Measurements from ENCODE around the gene PDE4D. TPM values are rescaled to one million over a fixed set of nuclear protein-coding genes. Genes with fewer than 3 reads are reported as not detected.

The PDE4D gene
- total and polyA plus RNA-seq, 2 donors (not counting 1 experiment from before 2014, with no cell fraction given): 14.9 to 171 TPM

DNA sequence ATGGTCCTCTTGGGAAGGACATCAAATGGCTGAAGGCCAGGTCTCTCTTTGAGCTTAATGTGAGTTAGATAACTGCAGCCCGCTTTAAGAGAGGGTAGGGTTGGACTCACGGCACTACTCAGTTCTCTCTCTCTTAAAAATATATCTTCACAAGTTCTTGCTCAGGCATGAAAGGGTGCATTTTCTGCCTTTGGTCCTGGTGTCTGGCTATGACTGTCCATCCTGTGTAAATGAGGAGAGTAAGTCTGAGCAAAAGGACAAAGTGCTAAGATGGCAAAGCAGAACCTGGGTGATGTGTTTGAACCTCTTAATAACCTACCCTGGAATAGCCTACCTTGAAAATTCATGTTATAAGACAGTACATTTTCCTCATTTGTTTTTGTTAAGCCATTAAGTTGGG is 293.4 kb downstream of the PDE4D start:
- Mint-ChIP-seq H3K27me3 (no peaks in the 10 kb centered on the region), H3K4me3 (no peak overlapping the region), H3K4me1 (peaks cover 29% of the 10 kb centered on the region), H3K27ac (no peak overlapping the region), H3K9me3 (ENCODE audit: insufficient read depth) (no peaks in the 10 kb centered on the region)
- Histone ChIP-seq H3K36me3 (replicated peaks in 1 of 2; ENCODE audit: control extremely low read depth in 1 of 2, control insufficient read depth in 1 of 2, extremely low read depth in 1 of 2, insufficient read depth in 2 of 2, low read length in 1 of 2) (no peaks in the 10 kb centered on the region), H3K27me3 (replicated peaks in 1 of 4; ENCODE audit: control extremely low read depth in 1 of 4, control insufficient read depth in 3 of 4, insufficient read depth in 4 of 4, low read length in 3 of 4) (no peaks in the 10 kb centered on the region), H3K27ac (ENCODE audit: low read length in 2 of 2) (no peak overlapping the region), H3K9ac (ENCODE audit: low read length) (no peak overlapping the region), H3K4me1 (ENCODE audit: control insufficient read depth in 2 of 2, insufficient read depth in 2 of 2, low read length in 2 of 2) (peaks cover 6 to 10% of the 10 kb centered on the region in 2 donors), H4K20me1 (ENCODE audit: control insufficient read depth, insufficient read depth, low read length, poor library complexity, severe bottlenecking) (no peaks in the 10 kb centered on the region), H3K9me3 (ENCODE audit: control extremely low read depth in 1 of 3, control insufficient read depth in 2 of 3, insufficient read depth in 1 of 3, low read length in 2 of 3) (no peaks in the 10 kb centered on the region), H3K4me3 (ENCODE audit: control extremely low read depth in 1 of 5, extremely low read depth in 1 of 5, insufficient read depth in 1 of 5, low read depth in 2 of 5, low read length in 4 of 5) (no peak overlapping the region), H3K4me2 (replicated peaks; ENCODE audit: low read depth, low read length, poor library complexity, severe bottlenecking) (no peak overlapping the region), H3K79me2 (ENCODE audit: control insufficient read depth, insufficient read depth, low read length) (no peaks in the 10 kb centered on the region), H2AFZ (ENCODE audit: insufficient read depth, low read depth, low read length, poor library complexity, severe bottlenecking) (no peak overlapping the region)
- no peak for ATAC-seq (ENCODE audit: low read depth)
- intact Hi-C loops (cut with micrococcal nuclease): no loop called here
- POLR2A ChIA-PET: no interaction called here
- CTCF ChIA-PET: no interaction called here
- TF ChIP-seq, protein P1, sequence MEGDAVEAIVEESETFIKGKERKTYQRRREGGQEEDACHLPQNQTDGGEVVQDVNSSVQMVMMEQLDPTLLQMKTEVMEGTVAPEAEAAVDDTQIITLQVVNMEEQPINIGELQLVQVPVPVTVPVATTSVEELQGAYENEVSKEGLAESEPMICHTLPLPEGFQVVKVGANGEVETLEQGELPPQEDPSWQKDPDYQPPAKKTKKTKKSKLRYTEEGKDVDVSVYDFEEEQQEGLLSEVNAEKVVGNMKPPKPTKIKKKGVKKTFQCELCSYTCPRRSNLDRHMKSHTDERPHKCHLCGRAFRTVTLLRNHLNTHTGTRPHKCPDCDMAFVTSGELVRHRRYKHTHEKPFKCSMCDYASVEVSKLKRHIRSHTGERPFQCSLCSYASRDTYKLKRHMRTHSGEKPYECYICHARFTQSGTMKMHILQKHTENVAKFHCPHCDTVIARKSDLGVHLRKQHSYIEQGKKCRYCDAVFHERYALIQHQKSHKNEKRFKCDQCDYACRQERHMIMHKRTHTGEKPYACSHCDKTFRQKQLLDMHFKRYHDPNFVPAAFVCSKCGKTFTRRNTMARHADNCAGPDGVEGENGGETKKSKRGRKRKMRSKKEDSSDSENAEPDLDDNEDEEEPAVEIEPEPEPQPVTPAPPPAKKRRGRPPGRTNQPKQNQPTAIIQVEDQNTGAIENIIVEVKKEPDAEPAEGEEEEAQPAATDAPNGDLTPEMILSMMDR (IDR thresholded peaks at IDR 0.05): no peak
- no peak for TF ChIP-seq EZH2 (IDR thresholded peaks at IDR 0.05; ENCODE audit: borderline replicate concordance, insufficient read depth, low read depth, low read length, poor library complexity, severe bottlenecking)
- WGBS (ENCODE audit: insufficient coverage): no CpG with 5 or more reads among the region's 2 CpGs
- DNase-seq: no peak

DNA sequence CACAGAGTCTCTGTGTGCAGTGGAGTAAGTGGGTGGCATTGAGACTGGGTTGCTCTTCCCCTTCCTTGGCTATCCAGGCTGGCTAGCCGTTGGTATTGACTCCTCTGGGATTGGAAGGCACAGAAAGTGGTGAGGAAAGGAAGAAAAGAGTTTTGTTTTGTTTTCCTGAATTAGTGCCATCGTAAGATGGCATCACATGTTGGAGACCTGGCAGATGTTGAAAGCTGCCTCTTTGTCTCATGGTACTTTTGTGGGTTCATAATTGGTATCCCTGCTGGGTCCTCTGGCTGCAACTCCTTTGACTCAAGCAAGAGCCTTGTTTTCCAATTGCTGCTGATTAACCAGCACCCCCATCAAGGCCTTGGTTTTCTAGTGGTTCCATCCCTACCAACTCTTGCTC is 293.8 kb downstream of the PDE4D start:
- Histone ChIP-seq H3K36me3 (replicated peaks in 1 of 2; ENCODE audit: control extremely low read depth in 1 of 2, control insufficient read depth in 1 of 2, extremely low read depth in 1 of 2, insufficient read depth in 2 of 2, low read length in 1 of 2) (no peaks in the 10 kb centered on the region), H3K4me1 (ENCODE audit: control insufficient read depth in 2 of 2, insufficient read depth in 2 of 2, low read length in 2 of 2) (peaks cover 6 to 10% of the 10 kb centered on the region in 2 donors), H3K9me3 (ENCODE audit: control extremely low read depth in 1 of 3, control insufficient read depth in 2 of 3, insufficient read depth in 1 of 3, low read length in 2 of 3) (no peaks in the 10 kb centered on the region), H3K4me2 (replicated peaks; ENCODE audit: low read depth, low read length, poor library complexity, severe bottlenecking) (no peak overlapping the region), H2AFZ (ENCODE audit: insufficient read depth, low read depth, low read length, poor library complexity, severe bottlenecking) (no peak overlapping the region), H4K20me1 (ENCODE audit: control insufficient read depth, insufficient read depth, low read length, poor library complexity, severe bottlenecking) (no peaks in the 10 kb centered on the region), H3K27ac (ENCODE audit: low read length in 2 of 2) (no peak overlapping the region), H3K4me3 (ENCODE audit: control extremely low read depth in 1 of 5, extremely low read depth in 1 of 5, insufficient read depth in 1 of 5, low read depth in 2 of 5, low read length in 4 of 5) (no peak overlapping the region), H3K79me2 (ENCODE audit: control insufficient read depth, insufficient read depth, low read length) (no peaks in the 10 kb centered on the region), H3K27me3 (replicated peaks in 1 of 4; ENCODE audit: control extremely low read depth in 1 of 4, control insufficient read depth in 3 of 4, insufficient read depth in 4 of 4, low read length in 3 of 4) (no peaks in the 10 kb centered on the region), H3K9ac (ENCODE audit: low read length) (no peak overlapping the region)
- Mint-ChIP-seq H3K27me3 (no peaks in the 10 kb centered on the region), H3K27ac (no peak overlapping the region), H3K4me3 (no peak overlapping the region), H3K9me3 (ENCODE audit: insufficient read depth) (no peaks in the 10 kb centered on the region), H3K4me1 (peaks cover 28% of the 10 kb centered on the region)
- TF ChIP-seq EZH2 (IDR thresholded peaks at IDR 0.05; ENCODE audit: borderline replicate concordance, insufficient read depth, low read depth, low read length, poor library complexity, severe bottlenecking): no peak
- TF ChIP-seq, protein P1 (IDR thresholded peaks at IDR 0.05): no peak
- ChIA-PET POLR2A (no interaction called here), CTCF (no interaction called here)
- ATAC-seq (ENCODE audit: low read depth) (no peak), DNase-seq (no peak)
- 100% methylated on average over 1 of the region's 2 CpGs for WGBS (ENCODE audit: insufficient coverage)
- intact Hi-C loops (cut with micrococcal nuclease): no loop called here
